Measurements from ENCODE around the gene SSBP1.

SSBP1 gene

DNA sequence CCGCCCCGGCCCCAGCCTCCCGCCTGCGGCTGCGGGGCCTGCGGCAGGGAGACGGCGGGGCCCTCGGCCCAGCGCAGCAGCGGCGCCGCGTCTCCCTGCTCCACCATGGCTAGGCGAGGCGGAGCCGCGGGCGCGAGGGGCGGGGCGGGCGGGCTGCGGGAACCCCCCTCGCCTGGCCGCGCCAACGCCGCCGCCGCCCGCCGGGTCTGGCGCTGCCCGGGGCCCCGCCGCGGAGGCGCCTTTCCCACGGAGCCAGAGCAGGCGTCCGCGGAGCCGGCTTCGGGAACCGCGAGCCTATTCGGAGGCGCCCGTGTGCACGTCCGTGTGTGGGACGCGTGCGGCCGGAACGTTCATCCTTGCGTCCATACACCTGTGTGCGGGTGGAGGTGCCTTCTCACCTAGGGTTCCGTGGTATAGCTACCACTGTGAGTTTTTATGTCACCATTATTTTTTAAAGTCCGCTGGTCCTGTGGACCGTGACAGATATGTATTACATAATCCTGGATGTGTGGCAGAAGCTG, 36.1 kb upstream of the SSBP1 start, which contains the start of gene DENND11:
Gene DENND11, minus strand, starts transcription at position 120 of the 521 bp plus-strand sequence. Its CDS starts 13 bp downstream, at position 107.
- Histone ChIP-seq H3K4me3 (ENCODE audit: insufficient read length, low read depth) (peak within 1 kb of the TSS; percentile 62), H3K4me1 (ENCODE audit: insufficient read depth, insufficient read length) (no peaks in the 10 kb centered on the region), H3K27me3 (ENCODE audit: insufficient read depth, insufficient read length) (peaks cover 17% of the 10 kb centered on the region), H3K9me3 (ENCODE audit: insufficient read depth, low read length) (no peaks in the 10 kb centered on the region), H3K36me3 (ENCODE audit: insufficient read depth, insufficient read length, low read length) (no peaks in the 10 kb centered on the region), H3K9ac (ENCODE audit: insufficient read length, low read depth) (peak within 1 kb of the TSS; percentile 66)
- DNase-seq (ENCODE audit: low read depth, low spot score): no peak
- TF ChIP-seq SUZ12 (IDR thresholded peaks at IDR 0.05; ENCODE audit: extremely low read depth, insufficient read depth, insufficient read length): no peak
- TF ChIP-seq YY1 (IDR thresholded peaks at IDR 0.05; ENCODE audit: insufficient read depth, insufficient read length): no peak
- TF ChIP-seq ZNF274 (IDR thresholded peaks at IDR 0.05; ENCODE audit: low read depth, low read length): no peak

DNA sequence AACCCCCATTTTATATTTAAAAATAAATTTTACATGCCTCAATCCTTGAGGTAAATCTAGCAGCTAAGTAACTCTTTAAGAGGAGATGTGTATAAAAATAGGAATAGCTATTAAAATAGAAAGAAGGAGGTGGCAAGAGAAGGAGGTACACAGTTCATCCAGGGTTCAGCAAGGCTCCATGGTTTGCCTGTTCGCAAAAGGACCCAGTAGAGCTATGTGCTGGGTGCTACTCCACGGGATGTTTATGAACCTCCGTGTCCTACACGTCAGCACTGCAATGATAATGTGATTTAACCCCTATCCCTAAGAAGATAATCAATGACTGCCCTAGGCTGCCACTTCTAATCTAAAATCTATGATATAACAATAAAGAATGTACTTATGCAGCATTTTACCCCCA, 35.3 kb upstream of the SSBP1 start:
- no peaks in the 10 kb centered on the region for H3K4me1 ChIP-seq (ENCODE audit: insufficient read depth, insufficient read length)
- DNase-seq (ENCODE audit: low read depth, low spot score): no peak
- H3K4me3 ChIP-seq (ENCODE audit: insufficient read length, low read depth): no peak overlapping the region
- H3K27me3 ChIP-seq (ENCODE audit: insufficient read depth, insufficient read length): peaks cover 17% of the 10 kb centered on the region
- TF ChIP-seq ZNF274 (IDR thresholded peaks at IDR 0.05; ENCODE audit: low read depth, low read length) (no peak), YY1 (IDR thresholded peaks at IDR 0.05; ENCODE audit: insufficient read depth, insufficient read length) (no peak), SUZ12 (IDR thresholded peaks at IDR 0.05; ENCODE audit: extremely low read depth, insufficient read depth, insufficient read length) (no peak)
- H3K36me3 ChIP-seq (ENCODE audit: insufficient read depth, insufficient read length, low read length): no peaks in the 10 kb centered on the region
- H3K9ac ChIP-seq (ENCODE audit: insufficient read length, low read depth): no peak overlapping the region
- no peaks in the 10 kb centered on the region for H3K9me3 ChIP-seq (ENCODE audit: insufficient read depth, low read length)

DNA sequence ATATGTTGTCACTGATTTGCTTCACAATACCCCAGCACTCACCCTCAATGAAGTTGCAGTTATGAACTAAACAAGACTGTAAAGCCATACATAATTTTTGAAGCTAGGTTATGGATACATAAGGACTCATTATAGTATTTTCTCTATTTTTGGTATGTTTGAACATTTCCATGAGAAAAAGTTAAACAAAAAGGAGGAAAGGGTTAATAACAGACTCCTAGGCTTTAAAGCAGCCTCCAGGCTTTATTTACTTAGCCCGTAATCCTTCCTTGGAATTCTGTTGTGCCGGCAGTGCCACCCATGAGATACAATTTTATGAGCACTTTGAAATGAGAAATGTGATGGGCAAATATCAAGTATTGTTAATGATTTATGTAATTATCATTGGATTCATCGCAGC, 34.0 kb upstream of the SSBP1 start:
- H3K9me3 ChIP-seq (ENCODE audit: insufficient read depth, low read length): no peaks in the 10 kb centered on the region
- no peak for TF ChIP-seq SUZ12 (IDR thresholded peaks at IDR 0.05; ENCODE audit: extremely low read depth, insufficient read depth, insufficient read length)
- no peak for TF ChIP-seq YY1 (IDR thresholded peaks at IDR 0.05; ENCODE audit: insufficient read depth, insufficient read length)
- TF ChIP-seq ZNF274 (IDR thresholded peaks at IDR 0.05; ENCODE audit: low read depth, low read length): no peak
- H3K36me3 ChIP-seq (ENCODE audit: insufficient read depth, insufficient read length, low read length): no peaks in the 10 kb centered on the region
- H3K4me3 ChIP-seq (ENCODE audit: insufficient read length, low read depth): no peak overlapping the region
- H3K9ac ChIP-seq (ENCODE audit: insufficient read length, low read depth): no peak overlapping the region
- no peak for DNase-seq (ENCODE audit: low read depth, low spot score)
- no peaks in the 10 kb centered on the region for H3K4me1 ChIP-seq (ENCODE audit: insufficient read depth, insufficient read length)
- H3K27me3 ChIP-seq (ENCODE audit: insufficient read depth, insufficient read length): peaks cover 17% of the 10 kb centered on the region

DNA sequence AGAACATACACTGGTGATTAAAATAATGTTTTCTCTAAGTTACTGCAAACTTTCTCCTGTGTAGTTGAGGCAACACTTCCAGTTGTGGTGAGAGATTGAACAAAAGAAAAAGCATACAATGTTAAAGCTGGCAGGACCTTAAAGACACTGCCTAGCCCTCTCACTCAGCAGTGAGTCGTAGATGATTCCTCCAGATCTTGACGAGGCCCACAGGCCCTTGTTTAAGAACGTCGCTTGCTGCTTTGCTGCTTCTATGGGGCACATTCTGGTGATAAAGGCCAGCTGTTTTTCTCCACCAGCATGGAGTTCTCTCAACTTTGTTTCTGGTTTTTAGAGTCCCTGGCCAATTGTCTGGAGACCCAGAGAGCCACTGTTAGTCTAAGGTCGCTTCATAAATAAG, 33.4 kb upstream of the SSBP1 start:
- Histone ChIP-seq H3K27me3 (ENCODE audit: insufficient read depth, insufficient read length) (peaks cover 17% of the 10 kb centered on the region), H3K36me3 (ENCODE audit: insufficient read depth, insufficient read length, low read length) (no peaks in the 10 kb centered on the region), H3K9me3 (ENCODE audit: insufficient read depth, low read length) (no peaks in the 10 kb centered on the region), H3K9ac (ENCODE audit: insufficient read length, low read depth) (no peak overlapping the region), H3K4me1 (ENCODE audit: insufficient read depth, insufficient read length) (no peaks in the 10 kb centered on the region), H3K4me3 (ENCODE audit: insufficient read length, low read depth) (no peak overlapping the region)
- no peak for TF ChIP-seq YY1 (IDR thresholded peaks at IDR 0.05; ENCODE audit: insufficient read depth, insufficient read length)
- no peak for TF ChIP-seq SUZ12 (IDR thresholded peaks at IDR 0.05; ENCODE audit: extremely low read depth, insufficient read depth, insufficient read length)
- TF ChIP-seq ZNF274 (IDR thresholded peaks at IDR 0.05; ENCODE audit: low read depth, low read length): no peak
- DNase-seq (ENCODE audit: low read depth, low spot score): no peak

DNA sequence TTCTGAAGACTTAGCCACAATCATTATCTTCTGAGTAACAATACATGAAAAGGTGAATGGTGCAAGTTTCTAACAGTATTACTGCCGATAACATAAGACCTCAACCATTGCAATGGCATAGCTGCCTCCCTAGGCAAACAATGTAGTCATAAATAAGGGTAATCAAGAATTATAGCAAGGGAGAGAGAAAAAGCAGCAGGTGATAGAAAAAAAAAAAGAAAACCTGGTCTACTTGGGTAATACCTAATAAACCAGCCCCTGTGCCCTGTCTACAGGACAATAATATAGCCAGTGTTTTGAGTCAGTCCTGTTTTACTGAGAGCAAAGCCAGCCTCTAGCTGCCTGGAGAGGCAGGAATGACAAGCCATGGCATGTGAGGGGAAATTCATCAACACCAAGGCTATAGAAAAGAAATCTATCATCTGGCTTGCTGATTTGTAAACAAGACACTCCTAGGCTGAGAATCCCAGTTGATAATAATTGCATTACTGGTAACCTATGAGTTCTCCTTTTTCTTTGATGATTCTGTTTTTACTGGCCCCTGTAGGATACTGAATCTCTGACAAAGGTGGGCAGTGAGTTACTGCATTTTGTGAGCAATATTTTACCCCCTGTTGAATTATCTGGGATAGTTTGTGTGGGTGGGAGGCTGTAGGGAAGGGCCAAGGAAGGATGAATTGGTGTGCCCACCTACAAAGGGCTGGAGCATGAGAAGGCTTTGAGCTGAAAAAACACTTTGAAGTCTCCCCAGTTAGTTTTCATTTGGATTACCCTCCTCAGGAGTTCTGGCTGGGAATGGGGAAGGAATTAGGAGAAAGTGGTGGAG, 31.7 kb upstream of the SSBP1 start:
- Histone ChIP-seq H3K4me1 (ENCODE audit: insufficient read depth, insufficient read length) (no peaks in the 10 kb centered on the region), H3K27me3 (ENCODE audit: insufficient read depth, insufficient read length) (peaks cover 17% of the 10 kb centered on the region), H3K9me3 (ENCODE audit: insufficient read depth, low read length) (no peaks in the 10 kb centered on the region), H3K4me3 (ENCODE audit: insufficient read length, low read depth) (no peak overlapping the region), H3K9ac (ENCODE audit: insufficient read length, low read depth) (no peak overlapping the region), H3K36me3 (ENCODE audit: insufficient read depth, insufficient read length, low read length) (no peaks in the 10 kb centered on the region)
- TF ChIP-seq YY1 (IDR thresholded peaks at IDR 0.05; ENCODE audit: insufficient read depth, insufficient read length): no peak
- TF ChIP-seq SUZ12 (IDR thresholded peaks at IDR 0.05; ENCODE audit: extremely low read depth, insufficient read depth, insufficient read length): no peak
- no peak for TF ChIP-seq ZNF274 (IDR thresholded peaks at IDR 0.05; ENCODE audit: low read depth, low read length)
- DNase-seq (ENCODE audit: low read depth, low spot score): no peak

DNA sequence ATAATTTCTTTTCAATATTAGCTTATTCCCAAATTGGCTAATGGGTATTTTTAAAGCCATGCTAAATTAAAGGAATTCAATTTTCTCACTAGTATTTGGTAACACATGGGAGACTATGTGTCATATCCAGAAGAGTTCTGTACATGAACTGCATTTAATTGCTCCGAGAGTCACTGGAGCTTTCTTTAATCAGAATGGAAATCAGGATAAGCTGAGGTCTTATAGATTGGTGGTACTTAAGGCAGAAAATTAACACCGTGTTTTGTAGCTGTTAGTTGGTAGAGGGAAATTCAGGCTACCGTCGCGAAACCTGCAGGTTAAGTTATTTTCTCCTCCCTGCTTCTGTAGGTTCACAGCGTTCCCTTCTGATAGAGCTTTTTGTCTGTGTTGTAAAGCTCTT, 29.8 kb upstream of the SSBP1 start, which contains the start of gene WEE2:
Gene WEE2, plus strand, starts transcription at position 3 of the 400 bp plus-strand sequence. CDS start 406 bp downstream, outside the sequence.
- Histone ChIP-seq H3K36me3 (ENCODE audit: insufficient read depth, insufficient read length, low read length) (no peaks in the 10 kb centered on the region), H3K4me3 (ENCODE audit: insufficient read length, low read depth) (no peak within 1 kb of the TSS), H3K9ac (ENCODE audit: insufficient read length, low read depth) (no peak within 1 kb of the TSS), H3K4me1 (ENCODE audit: insufficient read depth, insufficient read length) (no peaks in the 10 kb centered on the region), H3K9me3 (ENCODE audit: insufficient read depth, low read length) (no peaks in the 10 kb centered on the region), H3K27me3 (ENCODE audit: insufficient read depth, insufficient read length) (peaks cover 5% of the 10 kb centered on the region)
- DNase-seq (ENCODE audit: low read depth, low spot score): no peak
- no peak for TF ChIP-seq ZNF274 (IDR thresholded peaks at IDR 0.05; ENCODE audit: low read depth, low read length)
- no peak for TF ChIP-seq YY1 (IDR thresholded peaks at IDR 0.05; ENCODE audit: insufficient read depth, insufficient read length)
- TF ChIP-seq SUZ12 (IDR thresholded peaks at IDR 0.05; ENCODE audit: extremely low read depth, insufficient read depth, insufficient read length): no peak

DNA sequence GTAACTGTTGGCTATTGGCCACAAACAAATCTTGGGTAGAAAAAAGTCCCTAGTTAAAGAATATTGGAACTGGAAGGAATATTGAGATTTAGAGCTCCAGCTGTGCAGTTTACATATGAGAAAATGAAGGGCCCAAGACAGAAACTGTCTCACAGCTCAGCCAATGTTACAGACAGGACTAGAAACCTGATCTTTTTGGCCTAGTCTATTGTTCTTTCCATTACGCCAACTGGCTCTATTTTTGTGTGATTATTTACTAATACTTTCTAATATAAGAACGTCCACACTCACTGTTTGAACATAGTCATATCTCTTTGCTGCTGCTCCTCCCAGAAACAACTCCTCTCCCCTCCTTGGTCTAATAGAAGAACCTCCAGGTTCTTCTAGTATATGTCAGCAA, 28.8 kb upstream of the SSBP1 start:
- Histone ChIP-seq H3K9ac (ENCODE audit: insufficient read length, low read depth) (no peak overlapping the region), H3K36me3 (ENCODE audit: insufficient read depth, insufficient read length, low read length) (no peaks in the 10 kb centered on the region), H3K9me3 (ENCODE audit: insufficient read depth, low read length) (no peaks in the 10 kb centered on the region), H3K27me3 (ENCODE audit: insufficient read depth, insufficient read length) (no peaks in the 10 kb centered on the region), H3K4me1 (ENCODE audit: insufficient read depth, insufficient read length) (no peaks in the 10 kb centered on the region), H3K4me3 (ENCODE audit: insufficient read length, low read depth) (no peak overlapping the region)
- no peak for DNase-seq (ENCODE audit: low read depth, low spot score)
- no peak for TF ChIP-seq YY1 (IDR thresholded peaks at IDR 0.05; ENCODE audit: insufficient read depth, insufficient read length)
- TF ChIP-seq ZNF274 (IDR thresholded peaks at IDR 0.05; ENCODE audit: low read depth, low read length): no peak
- TF ChIP-seq SUZ12 (IDR thresholded peaks at IDR 0.05; ENCODE audit: extremely low read depth, insufficient read depth, insufficient read length): no peak

All from NT2/D1 (cell line).